Tibial nerve (tissue), 4 donors: Measurements from ENCODE around the gene MPZ.

ENCODE experiments used
- EP300 ChIP-seq, 2 donors: sonication (generic); formaldehyde crosslinking; IDR thresholded peaks; one replicate each; pipeline ENCODE4 v1.6.1; 2017; ENCODE audit warnings: antibody characterized with exemption in 2 of 2, mild to moderate bottlenecking in 1 of 2
- POLR2A ChIP-seq, 2 donors: fragments of 450-650 bp; IDR thresholded peaks; one replicate each; pipeline ENCODE4 v1.6.1; 2017; ENCODE audit warnings: antibody characterized with exemption in 2 of 2, mild to moderate bottlenecking in 2 of 2, moderate library complexity in 2 of 2
- TF ChIP-seq, protein P1 (sequence below), 5 experiments: fragments of 200-600 bp in 3 of 5; fragments of 450-650 bp in 2 of 5; sonication (generic) in 3 of 5; IDR thresholded peaks; one replicate each; pipeline ENCODE4 v1.5.1; 2016 to 2019; ENCODE audit warnings: antibody characterized with exemption in 5 of 5, mild to moderate bottlenecking in 3 of 5, moderate library complexity in 2 of 5

DNA sequence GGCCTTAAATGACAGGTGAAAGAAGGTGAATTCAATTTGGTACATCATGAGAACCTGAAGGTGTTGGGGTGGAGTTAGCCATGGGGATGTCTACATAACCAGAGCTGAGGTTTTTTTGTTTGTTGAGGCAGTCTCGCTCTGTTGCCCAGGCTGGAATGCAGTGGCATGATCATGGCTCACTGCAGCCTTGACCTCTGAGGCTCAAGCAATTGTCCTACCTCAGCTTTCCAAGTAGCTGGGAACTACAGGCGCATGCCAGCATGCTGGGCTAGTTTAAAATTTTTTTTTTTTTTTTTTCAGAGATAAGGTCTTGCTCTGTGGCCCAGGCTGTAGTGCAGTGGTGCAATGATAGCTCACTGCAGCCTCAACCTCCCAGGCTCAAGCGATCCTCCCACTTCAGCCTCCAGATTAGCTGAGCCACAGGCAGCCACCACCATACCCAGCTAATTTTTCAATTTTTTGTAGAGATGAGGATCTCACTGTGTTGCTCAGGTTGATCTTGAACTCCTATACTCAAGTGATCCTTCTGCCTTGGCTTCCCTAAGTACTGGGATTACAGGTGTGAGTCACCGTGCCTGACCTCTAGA lies 1.9 kb upstream of the MPZ start:
- TF ChIP-seq POLR2A (IDR thresholded peaks at IDR 0.05) (no peak), EP300 (IDR thresholded peaks at IDR 0.05) (no peak)
- TF ChIP-seq, protein P1, sequence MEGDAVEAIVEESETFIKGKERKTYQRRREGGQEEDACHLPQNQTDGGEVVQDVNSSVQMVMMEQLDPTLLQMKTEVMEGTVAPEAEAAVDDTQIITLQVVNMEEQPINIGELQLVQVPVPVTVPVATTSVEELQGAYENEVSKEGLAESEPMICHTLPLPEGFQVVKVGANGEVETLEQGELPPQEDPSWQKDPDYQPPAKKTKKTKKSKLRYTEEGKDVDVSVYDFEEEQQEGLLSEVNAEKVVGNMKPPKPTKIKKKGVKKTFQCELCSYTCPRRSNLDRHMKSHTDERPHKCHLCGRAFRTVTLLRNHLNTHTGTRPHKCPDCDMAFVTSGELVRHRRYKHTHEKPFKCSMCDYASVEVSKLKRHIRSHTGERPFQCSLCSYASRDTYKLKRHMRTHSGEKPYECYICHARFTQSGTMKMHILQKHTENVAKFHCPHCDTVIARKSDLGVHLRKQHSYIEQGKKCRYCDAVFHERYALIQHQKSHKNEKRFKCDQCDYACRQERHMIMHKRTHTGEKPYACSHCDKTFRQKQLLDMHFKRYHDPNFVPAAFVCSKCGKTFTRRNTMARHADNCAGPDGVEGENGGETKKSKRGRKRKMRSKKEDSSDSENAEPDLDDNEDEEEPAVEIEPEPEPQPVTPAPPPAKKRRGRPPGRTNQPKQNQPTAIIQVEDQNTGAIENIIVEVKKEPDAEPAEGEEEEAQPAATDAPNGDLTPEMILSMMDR (IDR thresholded peaks at IDR 0.05): no peak
